KG1 (cell line): Measurements from ENCODE around the gene TLCD4.
"Not testable (repeated sequence)": the region's sequence is repeated elsewhere in the genome, so short reads cannot be mapped to it uniquely, and the experiment has no call there.

Source experiments
- DNase-seq: peaks from one replicate; lab custom pipeline; 2025; lab: John Stamatoyannopoulos, UW

Gene TLCD4, protein sequence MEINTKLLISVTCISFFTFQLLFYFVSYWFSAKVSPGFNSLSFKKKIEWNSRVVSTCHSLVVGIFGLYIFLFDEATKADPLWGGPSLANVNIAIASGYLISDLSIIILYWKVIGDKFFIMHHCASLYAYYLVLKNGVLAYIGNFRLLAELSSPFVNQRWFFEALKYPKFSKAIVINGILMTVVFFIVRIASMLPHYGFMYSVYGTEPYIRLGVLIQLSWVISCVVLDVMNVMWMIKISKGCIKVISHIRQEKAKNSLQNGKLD

DNA sequence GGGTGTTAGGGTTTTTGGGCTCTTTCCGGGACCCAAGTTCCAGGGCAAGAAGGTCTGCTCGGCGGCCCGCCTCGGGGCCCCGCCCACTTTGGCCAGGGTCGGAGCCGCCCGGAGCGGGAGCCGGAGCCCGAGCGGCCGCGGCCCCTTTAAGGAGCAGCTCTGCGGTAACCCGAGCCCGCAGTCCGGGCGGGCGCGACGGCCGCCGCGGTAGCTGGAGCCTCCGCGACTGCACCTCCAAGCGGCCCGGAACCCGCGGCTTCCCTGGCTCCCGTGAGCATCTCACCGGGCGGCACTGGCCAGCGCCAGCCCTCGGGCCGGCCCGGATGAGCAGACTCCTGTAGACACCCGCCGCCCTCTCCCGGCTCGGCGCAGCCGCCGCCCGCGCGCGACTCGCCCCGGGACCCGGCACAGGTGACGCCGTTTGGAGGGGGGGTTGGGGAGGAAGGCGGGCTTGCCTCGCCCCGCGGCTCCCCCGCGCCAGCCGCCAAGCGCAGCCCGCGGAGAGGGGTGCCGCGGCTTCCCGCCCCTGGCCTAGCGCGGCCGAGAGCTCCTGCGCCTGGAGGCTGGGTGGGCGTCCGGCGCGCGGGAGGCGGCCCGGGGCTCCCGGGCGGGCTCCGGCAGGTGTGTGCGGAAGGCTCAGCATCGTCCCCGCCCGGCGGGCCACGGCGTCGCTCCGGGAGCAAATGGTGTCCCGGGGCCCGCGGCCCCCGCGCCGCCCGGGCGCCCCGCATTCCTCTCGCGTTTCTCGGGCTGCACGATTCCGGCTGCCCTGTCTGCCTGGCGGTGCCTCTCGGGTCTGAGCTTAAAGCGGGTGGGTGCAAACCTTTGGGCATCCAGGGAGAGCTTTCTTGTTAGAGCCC, at the start of gene TLCD4:
Gene TLCD4 (plus strand): TSS at position 149 of the 860 bp plus-strand sequence. CDS start 26,547 bp downstream, outside the sequence.
- no peak for DNase-seq

DNA sequence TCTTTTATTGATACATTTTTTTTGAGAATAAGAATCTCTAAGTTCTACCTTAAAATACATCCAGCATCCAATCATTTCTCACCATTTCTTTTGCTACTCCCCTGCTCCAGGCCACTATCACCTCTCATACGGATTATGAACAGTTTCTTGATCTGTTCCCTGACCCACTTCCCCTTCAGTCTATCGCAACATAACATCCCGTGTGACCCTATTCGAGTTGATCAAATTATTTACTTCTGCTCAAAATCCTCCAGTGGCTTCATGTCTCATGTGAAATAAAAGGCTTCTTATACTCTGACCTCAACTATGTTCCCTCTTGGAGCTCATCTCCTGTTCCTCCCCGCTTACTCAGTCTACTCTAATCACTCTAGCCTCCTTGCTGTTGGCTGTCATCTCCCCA, 49.6 kb upstream of the TLCD4 start:
- DNase-seq, result no peak

- no peak for DNase-seq
These were observed 48.0 kb upstream of the TLCD4 start for GRCh38 chr1:95068956-95069709.

- no peak for DNase-seq
These were observed 47.5 kb upstream of the TLCD4 start for GRCh38 chr1:95069710-95070093.

DNA sequence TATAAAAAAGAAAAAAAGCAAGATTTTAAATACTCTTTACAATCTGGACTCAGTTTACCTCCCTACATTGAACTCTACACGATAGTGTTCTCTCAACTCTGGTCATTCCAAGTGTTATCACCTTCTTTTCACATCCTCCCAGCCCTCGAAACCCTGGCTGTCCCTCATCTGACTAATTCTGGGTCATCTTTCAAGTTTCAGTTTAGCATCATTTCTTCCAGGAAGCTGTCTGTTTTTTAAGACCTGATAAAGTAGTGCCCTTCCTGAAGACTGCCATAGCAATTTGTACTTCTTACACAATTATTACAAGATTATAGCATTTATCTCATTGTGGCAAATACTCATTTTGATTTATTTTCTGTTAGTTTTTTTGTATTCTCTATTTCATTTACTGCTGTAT, 45.6 kb upstream of the TLCD4 start:
- DNase-seq, result no peak

DNA sequence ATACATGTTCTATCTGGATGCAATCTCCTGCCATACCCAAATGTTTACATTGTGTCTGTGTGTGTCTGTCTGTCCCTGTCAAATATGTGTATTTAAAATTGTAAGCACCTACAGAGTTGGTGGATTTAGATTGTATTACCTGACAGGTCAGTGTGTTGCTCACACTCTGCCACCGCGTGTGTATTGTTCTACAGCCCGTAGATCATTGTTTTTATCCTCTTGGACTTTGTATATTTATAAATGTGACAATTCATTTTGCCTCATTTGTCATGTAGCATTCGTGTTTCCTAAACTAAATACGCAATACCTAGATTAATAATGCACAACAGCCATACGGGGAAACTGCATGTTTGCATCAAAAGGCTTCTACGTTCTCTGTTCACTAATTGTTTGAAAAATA, 45.0 kb upstream of the TLCD4 start:
- DNase-seq, result no peak

- peak; percentile 96 for DNase-seq
These were observed 44.4 kb upstream of the TLCD4 start, which contains the start of gene ALG14 for GRCh38 chr1:95072532-95073419. Gene ALG14, minus strand, starts transcription at chr1:95072951. Its CDS starts 53 bp downstream, at chr1:95072898.

- DNase-seq, result no peak
These were observed 43.7 kb upstream of the TLCD4 start for GRCh38 chr1:95073446-95073845.

DNA sequence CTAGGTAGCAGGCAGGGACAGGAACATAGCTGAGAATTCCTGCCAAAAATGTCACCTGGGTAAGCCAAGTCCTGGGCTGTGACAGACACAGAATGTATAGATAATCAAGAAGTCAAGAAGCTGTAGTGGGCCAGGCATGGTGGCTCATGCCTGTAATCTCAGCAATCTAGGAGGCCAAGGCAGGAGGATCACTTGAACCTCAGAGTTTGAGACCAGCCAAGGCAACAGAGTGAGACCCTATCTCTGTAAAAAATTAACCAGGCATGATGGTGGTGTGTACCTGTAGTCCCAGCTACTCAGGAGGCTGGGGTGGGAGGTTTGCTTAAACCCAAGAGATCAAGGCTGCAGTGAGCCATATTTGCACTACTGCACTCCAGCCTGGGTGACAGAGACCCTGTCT, 41.1 kb upstream of the TLCD4 start:
- DNase-seq, result no peak

DNA sequence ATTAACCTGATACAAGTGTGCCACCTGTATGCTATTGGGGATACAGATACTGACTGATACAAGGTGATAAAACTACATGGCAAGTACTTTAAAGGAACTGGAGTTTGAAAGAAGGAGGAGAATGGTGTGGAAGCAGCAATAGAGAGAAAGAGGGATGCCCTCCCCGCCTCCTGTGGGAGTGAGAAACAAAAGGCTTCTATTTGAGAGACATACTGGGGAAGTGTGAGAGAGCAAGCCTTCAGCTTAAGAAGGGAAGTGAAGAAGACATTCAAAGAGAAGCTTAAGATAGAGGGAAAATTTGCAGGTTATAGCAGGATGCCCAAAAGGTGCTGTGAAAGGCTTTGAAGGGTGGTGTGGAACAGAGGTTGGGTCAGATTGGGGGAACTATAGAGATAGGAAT, 36.7 kb upstream of the TLCD4 start:
- DNase-seq, result no peak

DNA sequence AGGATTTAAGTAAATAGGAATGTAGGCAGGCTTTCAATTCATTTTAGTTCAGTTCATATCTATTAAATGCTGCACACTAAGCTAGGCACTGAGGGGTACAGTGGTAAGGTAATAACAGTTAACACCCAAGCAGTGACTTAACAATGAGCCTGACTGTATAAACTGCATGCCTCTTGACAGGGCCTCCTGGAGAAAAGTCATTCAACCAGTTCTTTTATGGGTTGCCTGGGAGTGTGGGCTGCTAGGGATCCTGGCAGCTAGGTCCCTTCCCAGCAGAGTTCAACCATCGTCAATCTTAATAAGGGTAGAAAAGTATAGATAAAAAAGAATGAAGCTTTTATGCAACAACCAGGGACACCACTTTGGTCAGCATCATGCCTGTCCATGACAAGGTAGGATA, 36.3 kb upstream of the TLCD4 start:
- no peak for DNase-seq

DNA sequence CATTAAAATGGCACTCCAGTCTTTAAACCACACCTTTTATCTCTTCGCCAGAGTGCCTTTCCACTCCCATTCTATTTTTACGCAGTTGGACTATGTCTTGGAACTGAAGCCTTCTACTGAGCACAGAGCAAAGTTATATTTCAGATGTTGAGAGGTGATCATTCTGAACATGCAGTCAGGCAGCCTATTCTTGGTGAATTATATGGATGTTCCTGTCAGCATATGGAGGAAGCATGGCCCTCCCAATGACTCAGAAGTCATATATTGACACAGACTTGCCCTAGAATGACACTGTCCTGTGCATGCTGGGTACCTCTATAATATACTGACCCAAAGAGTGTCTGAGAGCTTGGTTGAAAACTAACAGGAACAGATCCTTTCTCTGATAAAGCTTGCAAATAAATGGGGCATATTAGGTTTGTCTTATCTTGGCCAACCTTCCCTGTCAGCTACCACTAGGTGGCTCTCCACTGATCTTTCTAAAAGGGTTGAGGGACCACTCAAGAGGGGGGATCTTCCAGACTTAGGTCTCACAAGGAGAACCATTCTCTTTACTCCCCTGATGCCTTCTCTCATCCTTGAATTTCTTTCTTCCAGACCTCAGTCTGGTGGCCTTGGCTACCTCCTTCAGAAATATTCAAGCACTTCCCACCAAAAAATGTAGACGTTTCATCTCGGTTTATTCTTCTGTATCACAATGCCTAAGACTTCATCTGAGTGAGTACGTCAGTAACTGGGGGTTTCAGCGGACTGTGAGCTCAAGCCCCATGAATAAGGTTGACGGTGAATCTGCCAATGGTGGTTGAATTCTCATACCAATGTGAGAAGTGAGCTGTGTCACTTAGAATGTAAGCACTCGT, 32.6 kb upstream of the TLCD4 start:
- no peak for DNase-seq

GRCh38 chr1:95085376-95085775, 31.8 kb upstream of the TLCD4 start:
- DNase-seq, result no peak

DNA sequence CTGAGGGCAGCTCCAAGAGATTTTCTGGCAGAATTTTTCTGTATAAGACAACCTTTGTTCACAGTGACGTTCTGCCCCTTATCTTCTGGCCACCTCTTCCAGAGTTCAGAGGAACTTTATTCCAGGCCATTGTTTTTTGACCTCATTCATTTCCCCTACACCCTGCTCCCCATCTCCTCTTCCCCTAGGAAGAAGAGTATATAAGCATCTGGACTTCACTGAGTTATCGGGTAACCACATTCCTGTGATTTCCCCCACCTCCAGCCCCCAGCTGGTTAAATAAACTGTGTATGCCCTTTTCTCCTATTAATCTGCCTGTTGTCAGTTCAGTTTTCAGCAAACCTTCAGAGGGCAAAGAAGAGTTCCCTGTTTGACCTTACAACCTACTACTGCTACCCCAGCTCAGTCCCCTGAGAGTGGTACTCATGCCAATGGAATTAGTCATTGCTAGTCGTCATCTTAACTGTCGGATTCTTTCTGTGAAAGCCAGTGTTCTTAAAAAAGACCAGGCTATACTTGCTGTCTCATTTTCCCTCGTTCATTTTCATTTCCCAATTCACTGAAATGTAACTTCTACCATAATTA, 30.1 kb upstream of the TLCD4 start:
- DNase-seq, result no peak

DNA sequence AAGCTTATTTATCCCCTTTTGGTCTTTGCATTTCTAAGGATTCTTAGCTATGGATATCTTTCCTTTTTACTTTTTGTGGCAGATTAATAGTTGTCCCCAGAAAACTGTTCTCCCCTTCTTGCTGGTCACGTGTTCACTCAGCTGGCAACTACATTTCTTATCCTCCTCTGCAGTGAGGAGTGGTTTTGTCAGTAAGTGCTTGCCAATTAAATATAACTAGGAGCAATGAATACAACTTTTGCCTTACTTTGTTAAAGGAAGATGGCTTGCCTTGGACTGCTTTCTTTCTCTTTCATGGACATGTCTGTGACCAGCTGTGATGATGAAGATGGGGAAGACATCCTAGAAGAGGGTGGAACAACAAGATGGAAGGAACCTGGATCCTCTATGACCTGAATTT, 28.9 kb upstream of the TLCD4 start:
- DNase-seq, result no peak

DNA sequence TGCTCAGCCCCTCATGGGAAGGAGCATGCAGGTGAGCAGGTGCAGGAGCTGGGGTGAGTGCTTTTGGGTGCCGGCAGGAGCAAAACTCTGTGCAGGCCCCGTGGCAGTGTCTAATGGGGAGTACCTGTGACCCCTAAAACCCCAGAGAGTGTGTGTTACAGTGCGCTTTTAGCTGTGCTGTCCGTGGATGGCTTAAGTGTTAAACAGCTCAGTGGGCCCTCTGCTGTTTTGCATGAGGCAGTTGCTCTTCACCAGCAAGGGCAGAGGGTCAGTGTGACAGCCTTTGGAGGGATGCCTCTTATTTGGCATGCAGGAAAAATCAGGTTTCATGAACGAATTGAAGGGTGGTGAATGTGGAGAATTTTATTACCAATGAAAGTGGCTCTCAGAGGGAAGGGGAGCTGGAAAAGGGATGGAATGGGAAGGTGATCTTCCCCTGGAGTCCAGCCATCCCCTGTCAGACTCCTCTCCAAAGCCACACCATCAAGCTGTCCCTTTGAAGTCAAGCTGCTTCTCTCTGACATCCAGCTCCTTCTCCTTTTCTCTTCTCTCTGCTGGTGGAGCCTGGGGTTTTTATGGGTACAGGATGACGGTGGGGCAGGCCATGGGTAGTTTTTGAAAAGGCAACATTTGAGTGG, 27.4 kb upstream of the TLCD4 start:
- no peak for DNase-seq

DNA sequence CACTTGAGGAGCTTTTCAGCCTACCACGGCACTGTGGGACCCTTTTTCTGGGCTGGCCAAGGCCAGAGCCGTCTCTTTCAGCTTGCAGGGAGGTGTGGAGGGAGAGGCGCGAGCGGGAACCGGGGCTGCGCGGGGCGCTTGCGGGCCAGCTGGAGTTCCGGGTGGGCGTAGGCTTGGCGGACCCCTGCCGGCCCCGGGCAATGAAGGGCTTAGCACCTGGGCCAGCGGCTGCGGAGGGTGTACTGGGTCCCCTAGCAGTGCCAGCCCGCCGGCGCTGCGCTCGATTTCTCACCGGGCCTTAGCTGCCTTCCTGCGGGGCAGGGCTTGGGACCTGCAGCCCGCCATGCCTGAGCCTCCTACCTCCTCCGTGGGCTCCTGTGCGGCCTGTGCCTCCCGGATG, 25.9 kb upstream of the TLCD4 start:
- not testable (repeated sequence) for DNase-seq

DNA sequence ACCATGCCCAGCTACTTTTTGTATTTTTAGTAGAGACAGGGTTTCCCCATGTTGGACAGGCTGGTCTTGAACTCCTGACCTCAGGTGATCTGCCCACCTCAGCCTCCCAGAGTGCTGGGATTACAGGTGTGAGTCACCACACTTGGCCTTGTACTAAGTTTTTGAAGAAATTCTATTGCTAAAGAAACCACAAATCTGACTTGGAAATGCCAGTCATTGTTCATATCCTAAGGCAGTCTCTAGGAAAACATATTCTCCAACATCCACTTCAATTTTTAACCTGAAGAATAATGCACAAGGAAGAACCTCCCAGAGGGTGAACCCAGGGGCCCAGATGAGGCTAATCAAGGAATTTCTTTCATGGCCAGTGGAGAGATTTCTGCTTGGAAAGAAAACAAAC, 24.3 kb upstream of the TLCD4 start:
- not testable (repeated sequence) for DNase-seq

DNA sequence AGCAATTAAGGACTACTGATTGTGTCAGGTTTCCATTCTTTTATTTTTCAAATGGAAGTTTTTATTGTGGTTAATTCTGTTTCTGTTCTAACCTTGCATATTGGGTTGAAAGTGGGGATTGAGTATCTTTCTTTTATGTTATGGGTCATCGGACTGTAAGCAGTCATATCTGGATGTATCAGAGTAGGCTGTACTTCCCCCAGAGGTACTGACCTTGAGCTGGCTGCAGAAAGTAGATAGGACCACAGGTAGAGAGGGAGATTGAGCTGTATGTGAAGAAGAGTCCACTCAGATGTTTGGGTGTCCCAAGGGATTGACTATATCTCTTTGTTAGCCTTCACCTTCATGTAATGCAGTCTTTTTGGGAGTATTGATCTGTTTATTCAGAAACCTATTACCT, 23.9 kb upstream of the TLCD4 start:
- DNase-seq, result no peak

- no peak for DNase-seq
These were observed 22.2 kb upstream of the TLCD4 start for GRCh38 chr1:95094923-95095322.
